Panc1 (cell line): ENCODE measurements around the gene FIG4.

Source experiments
- CTCF ChIP-seq: fragments of 450-650 bp; IDR thresholded peaks from 2 replicates; pipeline ENCODE4 v1.5.1; 2017; ENCODE audit warnings: mild to moderate bottlenecking
- POLR2AphosphoS5 ChIP-seq: IDR thresholded peaks from 2 replicates; pipeline ENCODE4 v1.6.1; 2012; ENCODE audit warnings: mild to moderate bottlenecking, low read depth, low read length, moderate library complexity
- SIN3A ChIP-seq: IDR thresholded peaks from 2 replicates; pipeline ENCODE4 v1.6.1; 2012; ENCODE audit warnings: low read depth, mild to moderate bottlenecking, low read length, moderate library complexity, borderline replicate concordance; ENCODE audit not compliant: insufficient read depth

GRCh38 chr6:109787312-109787711, 96.2 kb downstream of the FIG4 start:
- no peak for TF ChIP-seq POLR2AphosphoS5
- TF ChIP-seq CTCF, result no peak
- TF ChIP-seq SIN3A, result no peak
